Measurements from ENCODE around the gene FAAP20.

Gene FAAP20

GRCh38 chr1:2177946-2178538, 16.5 kb downstream of the FAAP20 start:
- DNase-seq (ENCODE audit: low read depth) = no peak

- no peak for DNase-seq (ENCODE audit: low read depth)
These were observed 17.0 kb downstream of the FAAP20 start for GRCh38 chr1:2177541-2177940.

GRCh38 chr1:2176615-2177014, 18.0 kb downstream of the FAAP20 start:
- no peak for DNase-seq (ENCODE audit: low read depth)

GRCh38 chr1:2175681-2176454, 18.7 kb downstream of the FAAP20 start:
- DNase-seq (ENCODE audit: low read depth) = no peak

GRCh38 chr1:2175055-2175414, 19.5 kb downstream of the FAAP20 start:
- DNase-seq (ENCODE audit: low read depth) = no peak

- no peak for DNase-seq (ENCODE audit: low read depth)
These were observed 20.1 kb downstream of the FAAP20 start for GRCh38 chr1:2174348-2175054.

GRCh38 chr1:2173546-2174347, 20.8 kb downstream of the FAAP20 start:
- no peak for DNase-seq (ENCODE audit: low read depth)

GRCh38 chr1:2172551-2173146, 21.9 kb downstream of the FAAP20 start:
- no peak for DNase-seq (ENCODE audit: low read depth)

GRCh38 chr1:2172012-2172411, 22.6 kb downstream of the FAAP20 start:
- no peak for DNase-seq (ENCODE audit: low read depth)

- no peak for DNase-seq (ENCODE audit: low read depth)
These were observed 24.4 kb downstream of the FAAP20 start for GRCh38 chr1:2170211-2170610.

GRCh38 chr1:2169200-2169836, 25.3 kb downstream of the FAAP20 start:
- no peak for DNase-seq (ENCODE audit: low read depth)

GRCh38 chr1:2168535-2168934, 26.0 kb downstream of the FAAP20 start:
- no peak for DNase-seq (ENCODE audit: low read depth)

GRCh38 chr1:2168090-2168489, 26.5 kb downstream of the FAAP20 start:
- DNase-seq (ENCODE audit: low read depth) = no peak

- no peak for DNase-seq (ENCODE audit: low read depth)
These were observed 27.9 kb downstream of the FAAP20 start for GRCh38 chr1:2166695-2167094.

- no peak for DNase-seq (ENCODE audit: low read depth)
These were observed 28.3 kb downstream of the FAAP20 start for GRCh38 chr1:2166254-2166653.

GRCh38 chr1:2165646-2166045, 28.9 kb downstream of the FAAP20 start:
- no peak for DNase-seq (ENCODE audit: low read depth)

- no peak for DNase-seq (ENCODE audit: low read depth)
These were observed 31.4 kb downstream of the FAAP20 start for GRCh38 chr1:2163205-2163604.

GRCh38 chr1:2160451-2161300, 33.9 kb downstream of the FAAP20 start:
- DNase-seq (ENCODE audit: low read depth) = no peak

GRCh38 chr1:2159124-2159523, 35.4 kb downstream of the FAAP20 start:
- DNase-seq (ENCODE audit: low read depth) = no peak

GRCh38 chr1:2158272-2158671, 36.3 kb downstream of the FAAP20 start:
- DNase-seq (ENCODE audit: low read depth) = no peak

GRCh38 chr1:2157856-2158255, 36.7 kb downstream of the FAAP20 start:
- DNase-seq (ENCODE audit: low read depth) = no peak

All from stimulated activated CD8-positive, alpha-beta memory T cell treated with anti-CD3 and anti-CD28 coated beads, Interleukin-7, amount 100 ng/mL, for 24 hours (primary cell).